ENCODE measurements around the gene PLAAT5. TPM values are rescaled to one million over a fixed set of nuclear protein-coding genes. Genes with fewer than 3 reads are reported as not detected.

Gene PLAAT5
- total and polyA plus RNA-seq, 2 donors (not counting 3 experiments of a cell fraction or from before 2014, with no cell fraction given) = not detected

GRCh38 chr11:63535734-63536133 is 44.8 kb upstream of the PLAAT5 start:
- POLR2A ChIA-PET = no interaction called here
- H3K9ac ChIP-seq (replicated peaks; ENCODE audit: extremely low read depth, insufficient read depth, low read length) = no peak overlapping the region
- H3K36me3 ChIP-seq (ENCODE audit: control insufficient read depth in 2 of 2, extremely low read depth in 1 of 2, insufficient read depth in 2 of 2, low read length in 2 of 2) = no peaks in the 10 kb centered on the region
- H3K27me3 ChIP-seq (ENCODE audit: control insufficient read depth in 2 of 2, insufficient read depth in 2 of 2, low read length in 2 of 2) = peaks cover 0 to 2% of the 10 kb centered on the region in 2 experiments
- TF ChIP-seq FOS (IDR thresholded peaks at IDR 0.05; ENCODE audit: borderline replicate concordance, insufficient read depth, low read length) = peak; percentile 39
- no peak for TF ChIP-seq POLR2A (IDR thresholded peaks at IDR 0.05; ENCODE audit: low read depth, low read length)
- TF ChIP-seq GATA2 (IDR thresholded peaks at IDR 0.05; ENCODE audit: insufficient read depth, insufficient read length, low read depth, low read length) = peak; percentile 20
- no peak overlapping the region for H3K4me3 ChIP-seq (replicated peaks in 1 of 3; ENCODE audit: insufficient read depth in 1 of 3, low read depth in 1 of 3, low read length in 3 of 3)
- no peaks in the 10 kb centered on the region for H3K9me1 ChIP-seq (replicated peaks; ENCODE audit: control insufficient read depth, extremely low read depth, insufficient read depth, low read length)
- H3K4me2 ChIP-seq (ENCODE audit: insufficient read depth, low read length) = no peak overlapping the region
- no TSS peak for BruUV-seq (replicated peaks)
- H2AFZ ChIP-seq (ENCODE audit: low read depth, low read length) = no peak overlapping the region
- intact Hi-C loops (cut with micrococcal nuclease) = no loop called here
- no peaks in the 10 kb centered on the region for H4K20me1 ChIP-seq (replicated peaks; ENCODE audit: control insufficient read depth, extremely low read depth, insufficient read depth, low read length)
- DNase-seq (ENCODE audit: low read depth, low spot score) (no peak), FAIRE-seq (peak; percentile 72)
- peaks cover 8% of the 10 kb centered on the region for H3K4me1 ChIP-seq (ENCODE audit: control insufficient read depth, extremely low read depth, insufficient read depth, low read length)
- no peaks in the 10 kb centered on the region for H3K79me2 ChIP-seq (ENCODE audit: control insufficient read depth, insufficient read depth, low read length)
- no peaks in the 10 kb centered on the region for H3K9me3 ChIP-seq (replicated peaks; ENCODE audit: control insufficient read depth, insufficient read depth, low read length)
- CTCF ChIA-PET = interaction anchor here (1.5 kb wide), 1 partner anchor 11 kb away, joined by 4 read pairs; no protein-coding TSS in a partner anchor
- no peak overlapping the region for H3K27ac ChIP-seq (ENCODE audit: insufficient read depth, low read depth, low read length)
- dilution Hi-C loops (cut with MboI; ENCODE audit: extremely low pct_ligation_motif_present, low sequenced_read_pairs) = no loop called here

GRCh38 chr11:63534895-63535461 is 44.0 kb upstream of the PLAAT5 start:
- H4K20me1 ChIP-seq (replicated peaks; ENCODE audit: control insufficient read depth, extremely low read depth, insufficient read depth, low read length) = no peaks in the 10 kb centered on the region
- intact Hi-C loops (cut with micrococcal nuclease) (no loop called here), dilution Hi-C loops (cut with MboI; ENCODE audit: extremely low pct_ligation_motif_present, low sequenced_read_pairs) (no loop called here)
- BruUV-seq (replicated peaks) = no TSS peak
- POLR2A ChIA-PET = no interaction called here
- no peak for DNase-seq (ENCODE audit: low read depth, low spot score)
- TF ChIP-seq FOS (IDR thresholded peaks at IDR 0.05; ENCODE audit: borderline replicate concordance, insufficient read depth, low read length) (no peak), CTCF (IDR thresholded peaks at IDR 0.05; ENCODE audit: extremely low read depth in 1 of 2, insufficient read depth in 1 of 2, low read depth in 1 of 2, low read length in 2 of 2) (no peak), MYC (IDR thresholded peaks at IDR 0.05; ENCODE audit: low read depth, low read length) (no peak), GATA2 (IDR thresholded peaks at IDR 0.05; ENCODE audit: insufficient read depth, insufficient read length, low read depth, low read length) (no peak), MAX (IDR thresholded peaks at IDR 0.05; ENCODE audit: insufficient read depth, insufficient read length) (no peak), EZH2 (IDR thresholded peaks at IDR 0.05; ENCODE audit: borderline replicate concordance, low read depth, low read length, severe bottlenecking) (no peak), POLR2A (IDR thresholded peaks at IDR 0.05; ENCODE audit: low read depth, low read length) (no peak), JUN (IDR thresholded peaks at IDR 0.05; ENCODE audit: borderline replicate concordance, insufficient read depth, insufficient read length, low read depth) (no peak), POLR2AphosphoS5 (IDR thresholded peaks at IDR 0.05; ENCODE audit: insufficient read depth, low read depth, low read length) (no peak)
- CTCF ChIA-PET = no interaction called here
- no peaks in the 10 kb centered on the region for H3K79me2 ChIP-seq (ENCODE audit: control insufficient read depth, insufficient read depth, low read length)
- H3K9me1 ChIP-seq (replicated peaks; ENCODE audit: control insufficient read depth, extremely low read depth, insufficient read depth, low read length) = no peaks in the 10 kb centered on the region
- no peak overlapping the region for H3K4me2 ChIP-seq (ENCODE audit: insufficient read depth, low read length)
- no peaks in the 10 kb centered on the region for H3K9me3 ChIP-seq (replicated peaks; ENCODE audit: control insufficient read depth, insufficient read depth, low read length)
- H3K4me3 ChIP-seq (replicated peaks in 1 of 3; ENCODE audit: insufficient read depth in 1 of 3, low read depth in 1 of 3, low read length in 3 of 3) = no peak overlapping the region
- H3K36me3 ChIP-seq (ENCODE audit: control insufficient read depth in 2 of 2, extremely low read depth in 1 of 2, insufficient read depth in 2 of 2, low read length in 2 of 2) = no peaks in the 10 kb centered on the region
- no peak for FAIRE-seq
- no peak overlapping the region for H3K27ac ChIP-seq (ENCODE audit: insufficient read depth, low read depth, low read length)
- H3K9ac ChIP-seq (replicated peaks; ENCODE audit: extremely low read depth, insufficient read depth, low read length) = no peak overlapping the region
- H3K27me3 ChIP-seq (ENCODE audit: control insufficient read depth in 2 of 2, insufficient read depth in 2 of 2, low read length in 2 of 2) = peaks cover 0 to 2% of the 10 kb centered on the region in 2 experiments
- no peak overlapping the region for H2AFZ ChIP-seq (ENCODE audit: low read depth, low read length)
- H3K4me1 ChIP-seq (ENCODE audit: control insufficient read depth, extremely low read depth, insufficient read depth, low read length) = peaks cover 8% of the 10 kb centered on the region
